K562 (cell line): ENCODE measurements around the gene BEND5. TPM values are rescaled to one million over a fixed set of nuclear protein-coding genes. Genes with fewer than 3 reads are reported as not detected.

ENCODE experiments used
- ATAC-seq: fragments of 200-7000 bp; cut with Tn5 transposase; 3 replicates; pipeline ENCODE4 v1.9.1; 2020; ENCODE audit warnings: moderate library complexity
- BruUV-seq: library from RNA; stranded (reverse); fragments of 400-500 nt; replicated peaks from 2 replicates; lab custom pipeline; 2021; lab: Mats Ljungman, UMichigan
- CTCF ChIA-PET: fragments of 300-600 bp; formaldehyde crosslinking; extraction: SDS; loops from one replicate; lab custom pipeline; 2021; ENCODE audit warnings: low intra/inter-chr PET ratio; lab: Yijun Ruan, JAX
- POLR2A ChIA-PET: fragments of 300-600, 350-650 bp; sonication (Branson Sonifier 250); formaldehyde crosslinking; extraction: SDS; loops from one replicate; lab custom pipeline; 2021; ENCODE audit warnings: antibody characterized with exemption, inconsistent platforms; lab: Yijun Ruan, JAX
- DNase-seq, 4 experiments: peaks; one replicate each; pipeline versions ENCODE4 v3.0.0 to v3.0.0-alpha.2; 2011 to 2018; ENCODE audit warnings: low spot score in 3 of 4, mixed read lengths in 3 of 4; ENCODE audit errors: extremely low read depth in 1 of 4
- FAIRE-seq: peaks from 2 replicates; lab custom pipeline; 2011; peaks lifted over from hg19 to GRCh38; lab: Jason Lieb, UNC
- H2AFZ ChIP-seq: 2 replicates; pipeline ENCODE4 v1.6.0; 2011; ENCODE audit warnings: low read depth, low read length, control low read depth, inconsistent platforms
- H3K27ac ChIP-seq: fragments of 200-600 bp; 3 replicates; pipeline ENCODE4 v1.8.0; 2011; ENCODE audit warnings: low read depth, mild to moderate bottlenecking, control low read depth, inconsistent platforms, low read length, moderate library complexity, mixed read lengths; ENCODE audit errors: extremely low read depth
- H3K27me3 ChIP-seq, 2 experiments: fragments of 300-600 bp in 1 of 2; 2 replicates in 1 of 2; 3 replicates in 1 of 2; pipeline versions ENCODE4 v1.6.0 to v1.8.0; 2011; ENCODE audit warnings: inconsistent platforms in 2 of 2, low read length in 2 of 2, mild to moderate bottlenecking in 1 of 2, mixed read lengths in 1 of 2, moderate library complexity in 1 of 2; ENCODE audit not compliant: control insufficient read depth in 2 of 2, insufficient read depth in 2 of 2
- H3K36me3 ChIP-seq: fragments of 300-600 bp; 3 replicates; pipeline ENCODE4 v1.8.0; 2011; ENCODE audit warnings: mild to moderate bottlenecking, low read length, inconsistent platforms; ENCODE audit not compliant: control insufficient read depth, insufficient read depth
- H3K4me1 ChIP-seq, 2 experiments: fragments of 200-600 bp in 1 of 2; replicated peaks in 1 of 2; 2 replicates in 1 of 2; 3 replicates in 1 of 2; pipeline versions ENCODE4 v1.5.1 to v1.8.0; 2011; ENCODE audit warnings: inconsistent platforms in 2 of 2, low read length in 2 of 2, mild to moderate bottlenecking in 1 of 2, mixed read lengths in 1 of 2, moderate library complexity in 1 of 2; ENCODE audit not compliant: control insufficient read depth in 2 of 2, insufficient read depth in 2 of 2
- H3K4me2 ChIP-seq: 2 replicates; pipeline ENCODE4 v1.6.1; 2011; ENCODE audit warnings: low read length, control low read depth, inconsistent platforms, mixed read lengths; ENCODE audit not compliant: insufficient read depth
- H3K4me3 ChIP-seq: fragments of 200-600 bp; sonication (generic), shearing (Covaris generic); 2 replicates; pipeline ENCODE4 v1.5.1; 2016; ENCODE audit warnings: control low read depth, inconsistent platforms
- H3K79me2 ChIP-seq: fragments of 200-600 bp; 3 replicates; pipeline ENCODE4 v1.8.0; 2011; ENCODE audit warnings: low read length, inconsistent platforms; ENCODE audit not compliant: control insufficient read depth, insufficient read depth
- H3K9ac ChIP-seq, 2 experiments: 2 replicates each; pipeline versions ENCODE4 v1.6.0 to v1.6.1; 2011; ENCODE audit warnings: low read depth in 2 of 2, low read length in 2 of 2, control low read depth in 1 of 2, inconsistent platforms in 1 of 2, mild to moderate bottlenecking in 1 of 2, mixed read lengths in 1 of 2; ENCODE audit not compliant: insufficient read depth in 1 of 2
- H3K9me1 ChIP-seq: one replicate; pipeline ENCODE4 v1.6.0; 2011; ENCODE audit warnings: inconsistent platforms, mild to moderate bottlenecking, low read length, moderate library complexity; ENCODE audit not compliant: control insufficient read depth, insufficient read depth
- H3K9me3 ChIP-seq: replicated peaks from 2 replicates; pipeline ENCODE4 v1.5.1; 2011; ENCODE audit warnings: low read depth, low read length, inconsistent platforms; ENCODE audit not compliant: control insufficient read depth, insufficient read depth
- H4K20me1 ChIP-seq: replicated peaks from 2 replicates; pipeline ENCODE4 v1.6.1; 2011; ENCODE audit warnings: low read length, inconsistent platforms, mixed read lengths; ENCODE audit not compliant: control insufficient read depth, insufficient read depth
- CBX1 ChIP-seq: sonication (generic); IDR thresholded peaks from 2 replicates; pipeline ENCODE4 v1.6.1; 2016; ENCODE audit warnings: antibody characterized with exemption, low read depth, mild to moderate bottlenecking
- FOXJ2 ChIP-seq: fragments of 200-800 bp; sonication (Bioruptor generic); IDR thresholded peaks from 2 replicates; pipeline ENCODE4 v1.6.1; 2016; ENCODE audit warnings: missing genetic modification characterization, missing compliant biosample characterization
- MXI1 ChIP-seq: IDR thresholded peaks from 2 replicates; pipeline ENCODE4 v1.6.1; 2011; ENCODE audit warnings: low read depth, mild to moderate bottlenecking, improper control_type of control experiment, low read length
- REST ChIP-seq, 2 experiments: fragments of 450-650 bp; formaldehyde crosslinking in 1 of 2; IDR thresholded peaks; 2 replicates each; pipeline versions ENCODE4 v1.4.0 to v1.6.1; 2014 to 2020; ENCODE audit warnings: mild to moderate bottlenecking in 2 of 2, borderline replicate concordance in 1 of 2, low read depth in 1 of 2
- SAP30 ChIP-seq: fragments of 200-600 bp; sonication (generic); IDR thresholded peaks from 2 replicates; pipeline ENCODE4 v1.6.1; 2012; ENCODE audit warnings: borderline replicate concordance, low read depth, mild to moderate bottlenecking, moderate library complexity, low read length, control low read depth, inconsistent platforms; ENCODE audit not compliant: insufficient read depth, poor library complexity, severe bottlenecking
- SIN3B ChIP-seq: fragments of 450-650 bp; IDR thresholded peaks from 2 replicates; pipeline ENCODE4 v1.6.1; 2017; ENCODE audit warnings: low read depth, mild to moderate bottlenecking, moderate library complexity
- ZFP36 ChIP-seq: fragments of 150-350 bp; IDR thresholded peaks from 2 replicates; pipeline ENCODE4 v1.6.1; 2018; ENCODE audit warnings: low read length, low read depth; ENCODE audit not compliant: partially characterized antibody
- ZNF444 ChIP-seq: fragments of 250-450 bp; sonication (Bioruptor Pico); IDR thresholded peaks from 2 replicates; pipeline ENCODE4 v1.4.0; 2020; ENCODE audit warnings: mild to moderate bottlenecking, moderate library complexity
- ZNF79 ChIP-seq: fragments of 250-450 bp; sonication (Bioruptor Pico); IDR thresholded peaks from 2 replicates; pipeline ENCODE4 v1.4.0; 2020; ENCODE audit warnings: low read depth, mild to moderate bottlenecking, moderate library complexity
- WGBS: fragments of 100-300 bp; shearing (Covaris generic); methylation state at CpG from one replicate; pipeline ENCODE4 v1.1.6; 2016; ENCODE audit warnings: low coverage, mixed read lengths; ENCODE audit not compliant: insufficient coverage; ENCODE audit errors: missing lambda C conversion rate; 5-methylcytosine and 5-hydroxymethylcytosine counted together
- in situ Hi-C: fragments of 300-500 bp; cut with MboI; formaldehyde crosslinking; loops from 4 replicates; pipeline ENCODE4 v1.15.0; 2018; ENCODE audit warnings: inconsistent platforms, mixed read lengths
- intact Hi-C: fragments of 100-400 bp; cut with micrococcal nuclease; formaldehyde crosslinking; loops from 2 replicates; pipeline ENCODE4 v1.14.2; 2022
- polyA plus RNA-seq, 8 experiments: library from polyadenylated mRNA; depleted of rRNA in 4 of 8; stranded (reverse) in 5 of 8; unstranded in 3 of 8; fragments of >200 nt; fragmentation: Nextera tagmentation in 2 of 8; fragmentation: Illumina TruSeq in 1 of 8; extraction: Ambion mirVana in 2 of 8; extraction: Trizol in 1 of 8; gene quantifications; 2 replicates each; pipeline versions ENCODE4 v1.2.1 to v1.2.3, GENCODE V29; 2011 to 2014; ENCODE audit warnings: inconsistent platforms in 1 of 8, missing spikeins in 1 of 8
- total RNA-seq, 7 experiments: library from RNA; depleted of rRNA in 6 of 7; stranded (reverse); fragments of >200 nt in 6 of 7; fragmentation: Illumina TruSeq in 2 of 7; extraction: Trizol in 2 of 7; gene quantifications; 2 replicates each; pipeline versions ENCODE4 v1.2.1 to v1.2.3, GENCODE V29; 2011 to 2021; ENCODE audit warnings: low replicate concordance in 1 of 7

The BEND5 gene
- total and polyA plus RNA-seq, 9 of the 15 experiments (the other 6 are each of a cell fraction or from before 2014, with no cell fraction given): not detected

GRCh38 chr1:48767975-48768510 is 8.6 kb downstream of the BEND5 start:
- H3K27me3 ChIP-seq: no peaks in the 10 kb centered on the region
- ATAC-seq (no peak), DNase-seq (no peak), FAIRE-seq (no peak)
- H3K36me3 ChIP-seq: no peaks in the 10 kb centered on the region
- no TSS peak for BruUV-seq
- no peak overlapping the region for H3K27ac ChIP-seq
- no peak overlapping the region for H3K4me2 ChIP-seq
- H3K9me3 ChIP-seq: no peaks in the 10 kb centered on the region
- intact Hi-C loops (no loop called here), in situ Hi-C loops (no loop called here)
- H3K4me3 ChIP-seq: no peak overlapping the region
- H4K20me1 ChIP-seq: no peaks in the 10 kb centered on the region
- H3K79me2 ChIP-seq: no peaks in the 10 kb centered on the region
- no peaks in the 10 kb centered on the region for H3K9me1 ChIP-seq
- H3K4me1 ChIP-seq: no peaks in the 10 kb centered on the region
- no peak for TF ChIP-seq CBX1
- peak; percentile 33 for TF ChIP-seq ZFP36
- TF ChIP-seq ZNF79: no peak
- no peak for TF ChIP-seq FOXJ2 (tag)
- TF ChIP-seq ZNF444 (CRISPR knock-in tag): no peak
- CTCF ChIA-PET: no interaction called here
- POLR2A ChIA-PET: no interaction called here
- H3K9ac ChIP-seq: no peak overlapping the region
- H2AFZ ChIP-seq: no peak overlapping the region

- no peaks in the 10 kb centered on the region for H3K4me1 ChIP-seq
- H3K36me3 ChIP-seq: no peaks in the 10 kb centered on the region
- ChIA-PET POLR2A (no interaction called here), CTCF (no interaction called here)
- BruUV-seq: no TSS peak
- in situ Hi-C loops (no loop called here), intact Hi-C loops (no loop called here)
- H3K9me1 ChIP-seq: no peaks in the 10 kb centered on the region
- H3K9ac ChIP-seq: no peak overlapping the region
- H2AFZ ChIP-seq: no peak overlapping the region
- H3K9me3 ChIP-seq: no peaks in the 10 kb centered on the region
- no peaks in the 10 kb centered on the region for H3K27me3 ChIP-seq
- ATAC-seq (no peak), FAIRE-seq (no peak), DNase-seq (no peak)
- H3K4me3 ChIP-seq: no peak overlapping the region
- H3K4me2 ChIP-seq: no peak overlapping the region
- WGBS: 0% methylated on average over 1 of the region's 1 CpG
- H3K27ac ChIP-seq: no peak overlapping the region
- no peaks in the 10 kb centered on the region for H4K20me1 ChIP-seq
- H3K79me2 ChIP-seq: no peaks in the 10 kb centered on the region
- TF ChIP-seq SAP30: no peak
- no peak for TF ChIP-seq REST (IDR thresholded peaks at IDR 0.05; ENCODE audit: borderline replicate concordance)
- TF ChIP-seq REST (CRISPR knock-in tag; IDR thresholded peaks at IDR 0.05; ENCODE audit: low read depth): no peak
- TF ChIP-seq MXI1: no peak
- TF ChIP-seq SIN3B: no peak
These were observed 11.4 kb downstream of the BEND5 start for GRCh38 chr1:48765335-48765734.
